Measurements from ENCODE around the gene PKP4.

- no peak for TF ChIP-seq CTCF (IDR thresholded peaks at IDR 0.05; ENCODE audit: insufficient read depth, low read length, poor library complexity, severe bottlenecking)
- no peak for TF ChIP-seq EZH2phosphoT487 (conservative IDR thresholded peaks at IDR 0.05; ENCODE audit: low read length)
Measured at GRCh38 chr2:158463496-158464095, 6.8 kb downstream of the PKP4 start.
